AG09319 (cell line): ENCODE results near the gene TOLLIP.

Source experiments
- DNase-seq: peaks from one replicate; pipeline ENCODE4 v3.0.0-alpha.2; 2010; ENCODE audit warnings: low read depth; ENCODE audit errors: extremely low read depth
- TF ChIP-seq, protein P1 (sequence below): IDR thresholded peaks from 2 replicates; pipeline ENCODE4 v1.5.1; 2011; ENCODE audit warnings: low read depth, mild to moderate bottlenecking, inconsistent platforms, low read length, moderate library complexity

Gene TOLLIP

DNA sequence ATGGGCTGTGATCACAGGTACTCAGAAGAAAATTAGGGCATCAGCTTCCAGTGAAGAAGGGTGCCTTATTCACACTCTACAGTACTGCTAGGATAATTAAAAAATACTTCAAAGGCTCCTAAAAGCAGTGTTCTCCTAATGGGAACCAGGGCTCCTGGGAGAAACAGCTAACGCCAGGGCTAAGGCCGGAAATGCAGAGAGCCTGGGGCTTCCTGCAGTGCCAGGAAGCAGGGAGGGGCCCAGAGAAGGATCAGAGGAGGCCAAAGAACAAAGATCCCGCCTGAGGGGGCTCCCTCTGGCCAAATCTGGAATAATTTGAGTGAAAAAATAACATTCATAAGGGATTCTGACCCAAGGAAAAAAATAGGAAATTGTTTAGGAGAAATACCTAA lies 27.5 kb downstream of the TOLLIP start:
- TF ChIP-seq, protein P1, sequence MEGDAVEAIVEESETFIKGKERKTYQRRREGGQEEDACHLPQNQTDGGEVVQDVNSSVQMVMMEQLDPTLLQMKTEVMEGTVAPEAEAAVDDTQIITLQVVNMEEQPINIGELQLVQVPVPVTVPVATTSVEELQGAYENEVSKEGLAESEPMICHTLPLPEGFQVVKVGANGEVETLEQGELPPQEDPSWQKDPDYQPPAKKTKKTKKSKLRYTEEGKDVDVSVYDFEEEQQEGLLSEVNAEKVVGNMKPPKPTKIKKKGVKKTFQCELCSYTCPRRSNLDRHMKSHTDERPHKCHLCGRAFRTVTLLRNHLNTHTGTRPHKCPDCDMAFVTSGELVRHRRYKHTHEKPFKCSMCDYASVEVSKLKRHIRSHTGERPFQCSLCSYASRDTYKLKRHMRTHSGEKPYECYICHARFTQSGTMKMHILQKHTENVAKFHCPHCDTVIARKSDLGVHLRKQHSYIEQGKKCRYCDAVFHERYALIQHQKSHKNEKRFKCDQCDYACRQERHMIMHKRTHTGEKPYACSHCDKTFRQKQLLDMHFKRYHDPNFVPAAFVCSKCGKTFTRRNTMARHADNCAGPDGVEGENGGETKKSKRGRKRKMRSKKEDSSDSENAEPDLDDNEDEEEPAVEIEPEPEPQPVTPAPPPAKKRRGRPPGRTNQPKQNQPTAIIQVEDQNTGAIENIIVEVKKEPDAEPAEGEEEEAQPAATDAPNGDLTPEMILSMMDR, result no peak
- no peak for DNase-seq

DNA sequence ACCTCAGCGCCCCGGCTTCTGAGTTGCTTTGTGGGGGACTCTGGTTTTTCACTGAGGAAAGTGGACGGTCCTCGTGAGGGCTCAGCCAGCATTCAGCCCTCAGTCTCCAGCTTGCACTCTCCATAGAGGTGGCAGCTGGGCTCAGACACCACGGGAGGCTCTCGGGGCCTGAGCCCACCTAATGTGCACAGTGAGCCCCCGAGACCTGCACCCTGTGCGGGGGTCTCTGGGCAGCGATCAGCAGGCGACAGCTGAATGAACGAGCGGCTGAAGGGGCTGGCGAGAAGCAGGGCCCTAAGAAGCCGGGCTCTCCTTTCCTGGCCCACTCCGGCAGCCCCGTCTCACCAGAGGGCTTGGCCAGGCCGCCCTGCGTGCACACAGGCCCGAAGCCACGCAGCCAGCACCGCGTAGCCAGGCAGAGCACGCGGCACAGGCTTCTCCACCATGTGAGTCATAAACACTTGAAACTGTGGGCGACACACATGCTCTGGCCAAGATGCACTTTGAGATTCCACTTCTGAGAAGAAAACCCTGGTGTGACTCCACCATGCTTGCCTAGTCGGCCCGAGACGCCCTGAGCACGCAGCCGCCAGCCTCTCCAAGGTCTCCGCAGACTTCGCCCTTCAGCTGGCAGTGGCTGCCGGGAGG lies 28.0 kb downstream of the TOLLIP start:
- TF ChIP-seq, protein P1, result no peak
- DNase-seq, result no peak

DNA sequence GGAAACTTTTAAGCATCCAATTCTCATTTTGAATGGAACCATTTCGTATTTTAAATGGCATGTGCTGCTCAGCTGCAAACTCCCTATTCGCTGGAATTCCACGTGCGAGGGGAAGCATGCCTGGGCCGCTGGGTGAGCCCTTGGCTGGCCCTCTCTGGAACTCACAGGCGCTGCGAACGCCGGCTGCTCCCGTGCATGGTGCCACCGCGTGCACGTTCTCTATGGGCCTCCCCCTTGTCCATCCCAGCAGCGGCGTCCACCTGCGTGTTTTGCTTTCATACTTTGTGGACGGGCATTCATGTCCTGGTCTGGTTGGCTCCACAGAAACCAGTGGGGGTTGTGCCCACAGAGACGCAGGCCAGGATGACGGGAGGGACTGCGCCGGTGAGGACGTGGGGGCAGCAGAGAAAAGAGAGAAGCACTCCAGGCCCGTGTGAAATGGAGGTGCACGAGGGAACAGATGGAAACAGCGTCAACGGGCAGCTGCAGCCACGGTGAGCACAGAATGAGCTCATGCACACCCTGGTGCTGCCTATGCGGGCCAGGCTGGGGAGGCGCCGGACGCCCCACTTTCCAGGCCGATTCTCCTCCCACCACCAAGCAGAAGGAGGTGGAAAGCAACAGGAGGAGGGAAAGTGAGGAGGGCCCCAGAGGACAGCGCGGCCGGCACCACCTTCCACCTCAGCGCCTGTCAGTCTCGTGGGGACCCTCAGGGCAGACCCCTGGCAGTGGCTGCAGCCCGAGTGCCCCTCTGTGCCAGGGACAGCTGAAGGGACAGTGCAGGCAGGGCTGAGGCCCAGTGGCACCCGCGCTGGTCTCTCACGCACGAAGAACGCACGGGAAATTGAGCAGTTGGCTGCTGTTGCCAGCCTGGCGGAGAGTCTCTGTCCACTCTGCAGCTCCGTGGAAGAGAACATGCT lies 29.1 kb downstream of the TOLLIP start:
- DNase-seq, result no peak
- TF ChIP-seq, protein P1, result no peak

DNA sequence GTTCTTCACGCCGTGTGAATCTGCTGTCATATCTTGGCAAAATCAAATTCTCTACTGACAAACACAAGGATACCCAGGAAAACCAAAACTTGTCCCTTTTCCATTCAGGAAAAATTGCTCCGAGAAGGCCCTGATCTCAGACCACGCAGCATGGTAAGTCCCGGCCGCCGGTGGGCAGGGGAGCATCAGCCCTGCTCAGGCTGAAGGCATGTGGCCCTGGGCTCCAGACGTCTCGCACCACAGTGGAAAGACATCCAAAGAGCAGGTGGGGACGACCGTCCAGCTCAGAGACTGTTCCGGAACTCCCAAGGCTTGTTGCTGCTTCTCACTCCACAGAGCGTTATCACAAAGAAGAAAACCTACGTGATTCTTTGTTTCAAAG lies 29.8 kb downstream of the TOLLIP start:
- no peak for DNase-seq
- TF ChIP-seq, protein P1, result no peak

DNA sequence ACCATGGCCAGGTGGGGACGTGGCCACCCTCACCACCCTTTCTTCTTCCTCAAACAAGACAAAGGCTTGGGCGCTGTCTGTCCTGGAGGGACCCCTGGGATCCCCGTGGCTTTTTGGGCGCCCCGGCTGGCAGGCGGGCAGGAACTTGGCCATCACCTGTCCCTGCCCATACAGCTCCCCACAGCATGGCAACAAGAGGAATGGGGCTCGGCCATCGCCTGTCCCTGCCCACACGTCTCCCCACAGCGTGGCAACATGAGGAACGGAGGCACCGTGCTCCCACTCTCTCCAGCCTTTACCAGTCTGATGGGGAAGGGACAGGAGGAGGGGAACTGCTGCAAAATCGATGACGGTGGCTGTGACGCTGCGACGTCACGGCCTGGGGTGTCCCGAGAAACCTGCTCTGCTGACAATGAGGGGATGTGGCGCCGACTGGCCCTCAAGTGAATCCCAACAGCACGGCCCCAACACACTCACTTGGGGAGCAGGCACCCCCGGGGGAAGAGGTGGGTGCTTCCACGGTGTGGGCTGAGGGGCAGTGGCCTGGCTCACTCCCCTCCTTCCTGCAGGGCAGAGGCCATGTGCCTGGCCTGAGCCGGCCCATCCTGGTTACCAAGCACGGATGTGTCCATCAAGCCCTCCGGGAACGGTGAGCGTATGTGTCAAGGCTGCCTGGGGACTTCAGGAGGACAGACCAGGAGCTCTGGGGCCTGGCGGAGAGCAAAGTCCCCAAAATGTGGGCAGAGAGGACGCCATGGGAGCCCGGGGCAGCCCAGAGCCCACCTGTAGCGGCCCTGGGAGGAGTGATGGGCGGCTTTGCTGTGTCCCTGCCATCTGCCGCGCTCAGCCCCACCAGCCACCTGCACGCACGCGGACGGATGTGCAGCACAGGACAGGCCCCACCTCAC lies 30.4 kb downstream of the TOLLIP start:
- TF ChIP-seq, protein P1, result no peak
- no peak for DNase-seq

DNA sequence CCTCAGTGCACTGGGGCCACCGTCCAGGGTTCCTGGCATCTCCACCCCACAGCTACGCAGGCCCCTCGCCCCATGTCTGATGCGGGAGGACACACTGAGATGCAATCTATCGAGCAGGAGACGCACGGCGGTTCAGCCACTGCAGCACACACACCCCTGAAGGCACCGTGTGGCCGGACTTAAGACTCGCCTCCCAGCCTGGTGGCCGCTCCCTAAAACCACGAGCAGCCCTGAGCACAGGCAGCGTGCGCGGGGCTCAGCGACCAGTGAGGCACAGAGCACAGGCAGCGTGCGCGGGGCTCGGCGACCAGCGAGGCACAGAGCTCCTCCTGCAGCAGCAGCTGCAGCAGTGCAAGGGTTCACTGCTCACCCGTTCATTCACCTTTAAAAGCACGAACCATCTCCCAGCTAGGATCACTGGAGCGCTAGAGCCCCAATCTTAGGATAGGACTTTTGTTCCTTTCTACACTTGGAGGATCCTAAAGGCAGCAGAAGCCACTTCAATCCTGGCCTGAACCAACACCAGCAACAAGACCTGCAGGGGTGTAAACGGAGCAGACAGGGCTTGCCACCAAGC lies 31.4 kb downstream of the TOLLIP start:
- DNase-seq, result no peak
- TF ChIP-seq, protein P1, result no peak
